Fibroblast of lung (primary cell): Measurements from ENCODE around the gene IGF1R.

Experiments used
- EZH2 ChIP-seq: IDR thresholded peaks from 2 replicates; pipeline ENCODE4 v1.5.1; 2012; ENCODE audit warnings: low read length, control low read depth, mild to moderate bottlenecking; ENCODE audit errors: missing control alignments
- TF ChIP-seq, protein P1 (sequence below), 2 donors: IDR thresholded peaks in 1 of 2; conservative IDR thresholded peaks in 1 of 2; 1 replicate in 1 of 2; 2 replicates in 1 of 2; pipeline ENCODE4 v1.5.1; 2011 to 2012; ENCODE audit warnings: low read length in 2 of 2, control low read depth in 1 of 2, inconsistent platforms in 1 of 2, low read depth in 1 of 2, mild to moderate bottlenecking in 1 of 2

GRCh38 chr15:98635848-98636247 is 12.5 kb upstream of the IGF1R start:
- TF ChIP-seq, protein P1, sequence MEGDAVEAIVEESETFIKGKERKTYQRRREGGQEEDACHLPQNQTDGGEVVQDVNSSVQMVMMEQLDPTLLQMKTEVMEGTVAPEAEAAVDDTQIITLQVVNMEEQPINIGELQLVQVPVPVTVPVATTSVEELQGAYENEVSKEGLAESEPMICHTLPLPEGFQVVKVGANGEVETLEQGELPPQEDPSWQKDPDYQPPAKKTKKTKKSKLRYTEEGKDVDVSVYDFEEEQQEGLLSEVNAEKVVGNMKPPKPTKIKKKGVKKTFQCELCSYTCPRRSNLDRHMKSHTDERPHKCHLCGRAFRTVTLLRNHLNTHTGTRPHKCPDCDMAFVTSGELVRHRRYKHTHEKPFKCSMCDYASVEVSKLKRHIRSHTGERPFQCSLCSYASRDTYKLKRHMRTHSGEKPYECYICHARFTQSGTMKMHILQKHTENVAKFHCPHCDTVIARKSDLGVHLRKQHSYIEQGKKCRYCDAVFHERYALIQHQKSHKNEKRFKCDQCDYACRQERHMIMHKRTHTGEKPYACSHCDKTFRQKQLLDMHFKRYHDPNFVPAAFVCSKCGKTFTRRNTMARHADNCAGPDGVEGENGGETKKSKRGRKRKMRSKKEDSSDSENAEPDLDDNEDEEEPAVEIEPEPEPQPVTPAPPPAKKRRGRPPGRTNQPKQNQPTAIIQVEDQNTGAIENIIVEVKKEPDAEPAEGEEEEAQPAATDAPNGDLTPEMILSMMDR (conservative IDR thresholded peaks at IDR 0.05 in 1 of 2, IDR thresholded peaks at IDR 0.05 in 1 of 2; ENCODE audit: low read depth in 1 of 2, low read length in 2 of 2): no peak
- no peak for TF ChIP-seq EZH2
